ENCODE data around the gene NEUROD2. TPM values are rescaled to one million over a fixed set of nuclear protein-coding genes. Genes with fewer than 3 reads are reported as not detected.

Gene NEUROD2
- total RNA-seq, 1 donor from 2014 or later: not detected

- intact Hi-C loops (cut with micrococcal nuclease): no loop called here
Measured at GRCh38 chr17:39582658-39583057, 25.1 kb downstream of the NEUROD2 start.

GRCh38 chr17:39581759-39582085 lies 26.0 kb downstream of the NEUROD2 start:
- intact Hi-C loops (cut with micrococcal nuclease): no loop called here

DNA sequence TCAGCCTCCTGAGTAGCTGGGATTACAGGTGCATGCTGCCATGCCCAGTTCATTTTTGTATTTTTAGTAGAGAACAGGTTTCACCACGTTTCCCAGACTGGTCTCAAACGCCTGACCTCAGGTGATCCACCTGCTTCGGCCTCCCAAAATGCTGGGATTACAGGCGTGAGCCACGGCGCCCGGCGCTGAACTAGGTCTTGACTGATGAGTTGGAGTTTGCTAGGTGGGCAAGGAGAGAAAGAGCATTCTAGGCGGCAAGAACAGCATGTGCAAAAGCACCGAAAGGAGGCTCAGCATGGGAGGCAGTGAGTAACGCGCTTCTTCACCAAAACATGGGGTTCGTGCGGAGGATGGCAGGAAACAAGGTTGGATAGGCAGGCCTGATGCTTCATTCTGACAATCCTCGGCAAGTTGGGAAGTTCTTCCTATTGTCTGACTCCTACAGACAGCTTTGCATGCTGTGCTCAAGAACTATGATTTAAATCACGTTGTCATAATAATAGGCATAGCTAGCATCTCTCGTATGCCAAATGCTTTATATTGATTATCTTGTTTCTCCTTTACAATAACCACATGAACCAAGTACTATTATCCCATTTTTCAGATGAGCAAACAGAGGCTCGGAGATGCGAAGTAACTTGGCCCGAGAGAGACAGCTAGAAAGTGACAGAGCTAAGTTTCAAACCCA lies 26.5 kb downstream of the NEUROD2 start:
- intact Hi-C loops (cut with micrococcal nuclease): no loop called here

GRCh38 chr17:39580082-39580468 lies 27.6 kb downstream of the NEUROD2 start:
- intact Hi-C loops (cut with micrococcal nuclease): no loop called here

GRCh38 chr17:39579318-39580081 lies 28.2 kb downstream of the NEUROD2 start:
- intact Hi-C loops (cut with micrococcal nuclease): no loop called here

- intact Hi-C loops (cut with micrococcal nuclease): no loop called here
Measured at GRCh38 chr17:39578272-39578671, 29.4 kb downstream of the NEUROD2 start.

DNA sequence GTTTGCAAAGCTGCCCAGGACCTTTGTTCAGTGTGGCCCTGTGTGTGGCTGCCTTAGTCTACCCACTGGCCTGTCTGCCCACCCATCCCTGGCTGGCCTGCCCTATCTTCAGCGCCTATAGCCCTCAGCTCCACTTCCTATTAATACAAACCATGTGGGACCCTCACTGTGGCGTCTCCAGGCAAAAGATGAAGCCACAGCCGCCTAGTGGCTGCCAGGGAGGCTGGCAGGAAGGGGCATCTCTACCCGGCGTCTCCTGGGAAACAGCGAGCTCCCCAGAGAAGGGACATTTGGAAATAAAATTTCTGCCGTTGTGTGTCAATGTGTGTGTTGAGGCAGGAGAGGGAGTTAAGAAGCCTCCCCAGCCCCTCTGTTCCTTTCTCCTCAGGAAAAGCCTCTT lies 31.5 kb downstream of the NEUROD2 start:
- intact Hi-C loops (cut with micrococcal nuclease): no loop called here

GRCh38 chr17:39573447-39574298 lies 34.0 kb downstream of the NEUROD2 start:
- intact Hi-C loops (cut with micrococcal nuclease): no loop called here

GRCh38 chr17:39572121-39572520 lies 35.6 kb downstream of the NEUROD2 start:
- intact Hi-C loops (cut with micrococcal nuclease): no loop called here

GRCh38 chr17:39569126-39569525 lies 38.6 kb downstream of the NEUROD2 start:
- intact Hi-C loops (cut with micrococcal nuclease): no loop called here

GRCh38 chr17:39568702-39569101 lies 39.0 kb downstream of the NEUROD2 start:
- intact Hi-C loops (cut with micrococcal nuclease): no loop called here

- intact Hi-C loops (cut with micrococcal nuclease): no loop called here
Measured at GRCh38 chr17:39566094-39566850, 41.4 kb downstream of the NEUROD2 start.

- intact Hi-C loops (cut with micrococcal nuclease): no loop called here
Measured at GRCh38 chr17:39564211-39564848, 43.4 kb downstream of the NEUROD2 start.

DNA sequence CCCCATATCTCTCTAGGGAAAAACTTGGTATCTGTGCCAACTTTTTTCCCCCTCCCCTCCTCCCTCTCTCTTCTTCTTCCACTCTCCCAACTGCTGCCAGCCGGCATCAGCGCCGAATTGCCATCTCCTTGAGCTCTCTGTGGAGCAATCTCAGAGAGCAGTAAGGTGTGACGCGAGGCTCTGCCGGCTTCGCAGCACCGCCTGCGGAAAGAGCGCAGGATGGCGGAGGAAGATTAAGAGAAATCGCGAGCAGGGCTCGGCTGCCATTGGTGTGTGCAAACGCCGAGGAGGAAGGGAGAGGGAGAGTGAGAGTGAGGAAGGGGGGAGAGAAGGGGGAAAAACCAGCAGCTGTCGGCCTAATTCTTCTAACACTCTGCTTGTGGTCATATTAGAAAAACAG lies 44.2 kb downstream of the NEUROD2 start:
- intact Hi-C loops (cut with micrococcal nuclease): no loop called here

DNA sequence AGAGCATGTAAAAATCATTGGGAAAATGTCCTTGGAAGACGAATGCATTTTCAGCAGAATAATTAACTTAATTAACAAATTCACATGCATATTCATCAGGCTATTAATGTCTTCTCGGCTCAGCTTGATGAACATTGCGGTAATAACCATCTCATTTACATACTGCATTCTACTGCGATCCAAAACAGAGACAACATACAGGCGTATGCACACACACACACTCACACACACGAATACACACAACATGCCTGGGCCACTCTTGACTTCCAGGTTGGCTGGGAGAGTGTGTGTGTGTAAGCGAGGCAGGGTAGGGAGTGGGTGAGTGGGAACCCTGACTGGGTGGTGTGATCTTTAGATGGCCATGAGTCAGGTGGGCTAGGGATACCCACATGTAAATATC lies 44.7 kb downstream of the NEUROD2 start:
- intact Hi-C loops (cut with micrococcal nuclease): no loop called here

DNA sequence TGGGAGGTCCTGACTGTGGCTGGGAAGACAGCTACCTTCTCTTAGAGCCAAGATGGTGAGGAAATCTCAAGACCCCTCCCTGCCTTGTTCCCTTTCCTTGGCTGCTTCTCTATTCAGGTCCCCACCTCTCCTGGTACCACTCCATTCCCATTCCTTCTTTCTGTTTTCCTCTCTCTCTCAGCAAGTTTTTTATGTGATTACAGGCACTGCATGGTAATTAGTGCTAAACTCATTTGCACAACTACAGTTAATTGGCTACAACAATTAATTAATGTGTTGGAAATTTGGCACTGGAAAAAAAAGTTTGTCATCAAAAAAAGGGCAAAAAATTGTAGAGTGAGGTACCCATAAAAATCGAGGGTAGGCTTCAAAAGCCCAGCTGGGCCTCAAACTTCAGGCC lies 45.3 kb downstream of the NEUROD2 start:
- intact Hi-C loops (cut with micrococcal nuclease): no loop called here

GRCh38 chr17:39556423-39556822 lies 51.3 kb downstream of the NEUROD2 start:
- intact Hi-C loops (cut with micrococcal nuclease): no loop called here

DNA sequence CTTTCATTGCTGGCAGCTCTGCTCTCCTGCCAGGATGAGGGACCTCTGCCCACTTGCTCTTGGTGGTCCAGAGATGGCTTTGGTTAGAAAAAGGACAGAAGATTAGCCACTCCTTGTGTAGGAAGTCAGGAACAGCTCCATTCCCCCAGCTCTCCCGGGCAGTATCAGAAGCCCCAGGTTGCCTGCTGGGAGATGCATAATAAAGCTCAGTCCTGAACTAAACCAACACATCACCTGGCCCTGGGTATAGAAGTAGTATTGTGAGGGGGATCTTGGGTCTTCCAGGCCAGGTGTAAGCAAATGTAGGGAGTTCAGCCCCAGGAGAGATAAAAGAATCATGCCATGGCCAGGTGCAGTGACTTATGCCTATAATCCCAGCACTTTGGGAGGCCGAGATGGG lies 52.4 kb downstream of the NEUROD2 start:
- intact Hi-C loops (cut with micrococcal nuclease): no loop called here
